HL-60/S4 treated with phorbol 12-myristate 13-acetate at 8.2 ng/mL for 4 days and 3 days (cell line): Measurements from ENCODE around the gene CHD6.

Experiments
- in situ Hi-C: fragments of 300-500 bp; cut with MboI; formaldehyde crosslinking; loops from 2 replicates; pipeline ENCODE4 v1.15.0; 2022; ENCODE audit warnings: low sequenced_read_pairs

CHD6 gene

GRCh38 chr20:41355598-41356203, 262.5 kb downstream of the CHD6 start:
- in situ Hi-C loops, result no loop called here

GRCh38 chr20:41355192-41355591, 263.0 kb downstream of the CHD6 start:
- in situ Hi-C loops, result no loop called here

GRCh38 chr20:41353530-41353929, 264.6 kb downstream of the CHD6 start:
- in situ Hi-C loops, result no loop called here

GRCh38 chr20:41352666-41353065, 265.5 kb downstream of the CHD6 start:
- in situ Hi-C loops, result no loop called here

- in situ Hi-C loops, result no loop called here
Observed at GRCh38 chr20:41352106-41352505, 266.1 kb downstream of the CHD6 start.
